ENCODE data around the gene COBLL1.

DNA sequence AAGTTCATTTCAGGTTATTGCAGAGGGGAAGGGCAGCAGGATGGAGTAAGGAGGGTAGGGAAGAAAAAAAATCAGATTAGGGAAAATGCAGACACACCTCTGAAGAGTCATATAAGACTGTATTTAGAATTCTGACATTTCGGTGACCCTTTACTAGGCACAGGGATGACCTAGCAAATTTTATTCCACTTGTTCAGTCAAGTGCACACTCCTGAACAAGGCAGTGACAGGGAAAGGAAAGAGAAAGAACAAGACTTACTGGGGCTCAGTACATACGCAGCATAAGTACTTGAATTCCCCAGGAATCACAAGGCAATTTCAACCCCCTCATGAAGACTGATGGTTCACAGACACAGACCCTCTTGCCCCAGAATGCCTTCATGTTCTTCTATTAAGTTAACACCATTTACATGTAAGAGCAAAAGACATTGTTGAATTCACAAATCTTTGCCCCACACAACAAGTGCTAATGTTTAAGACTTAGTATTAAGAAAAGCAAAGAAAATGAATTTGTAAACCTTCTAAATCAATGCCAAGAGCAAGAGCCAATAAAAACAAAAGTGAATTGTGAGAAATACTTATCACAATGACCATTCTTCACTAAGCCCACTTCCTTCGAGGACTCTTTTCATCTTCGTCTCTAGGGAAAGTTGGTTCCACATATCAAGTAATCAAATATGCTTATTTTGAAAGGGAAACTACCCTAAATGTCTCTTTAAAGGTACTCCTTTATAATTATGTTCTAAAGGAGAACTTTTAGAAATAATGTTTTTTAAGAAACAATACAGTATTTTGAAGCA lies 47.0 kb downstream of the COBLL1 start:
- TF ChIP-seq CTCF (IDR thresholded peaks at IDR 0.05) (no peak), POLR2A (IDR thresholded peaks at IDR 0.05) (no peak)

Data from heart left ventricle (tissue), 13 donors.